ENCODE measurements around the gene SIRT3.

SIRT3 gene

GRCh38 chr11:200224-201003 is 35.7 kb downstream of the SIRT3 start:
- no peaks in the 10 kb centered on the region for H3K27me3 ChIP-seq (ENCODE audit: insufficient read depth, poor library complexity, severe bottlenecking)
- H3K27ac ChIP-seq (replicated peaks) = no peak overlapping the region
- TF ChIP-seq GABPA (IDR thresholded peaks at IDR 0.05; ENCODE audit: low read depth) (no peak), SPI1 (IDR thresholded peaks at IDR 0.05; ENCODE audit: borderline replicate concordance, low read depth) (no peak), POLR2AphosphoS5 (IDR thresholded peaks at IDR 0.05; ENCODE audit: low read depth) (no peak), CTCF (IDR thresholded peaks at IDR 0.05; ENCODE audit: insufficient read depth, low read length) (no peak), REST (IDR thresholded peaks at IDR 0.05; ENCODE audit: insufficient replicate concordance, low read depth) (no peak)
- no peak for DNase-seq (ENCODE audit: low read depth in 1 of 2, low spot score in 1 of 2)
- H3K4me3 ChIP-seq (replicated peaks; ENCODE audit: insufficient read depth, low read length) = no peak overlapping the region

- Histone ChIP-seq H3K27me3 (ENCODE audit: insufficient read depth, poor library complexity, severe bottlenecking) (no peaks in the 10 kb centered on the region), H3K27ac (replicated peaks) (no peak overlapping the region), H3K4me3 (replicated peaks; ENCODE audit: insufficient read depth, low read length) (no peak overlapping the region)
- no peak for DNase-seq (ENCODE audit: low read depth in 1 of 2, low spot score in 1 of 2)
- TF ChIP-seq CTCF (IDR thresholded peaks at IDR 0.05; ENCODE audit: insufficient read depth, low read length) = no peak
- no peak for TF ChIP-seq GABPA (IDR thresholded peaks at IDR 0.05; ENCODE audit: low read depth)
Observed at GRCh38 chr11:199782-200181, 36.4 kb downstream of the SIRT3 start.

GRCh38 chr11:199004-199581 is 37.0 kb downstream of the SIRT3 start:
- Histone ChIP-seq H3K27me3 (ENCODE audit: insufficient read depth, poor library complexity, severe bottlenecking) (no peaks in the 10 kb centered on the region), H3K4me3 (replicated peaks; ENCODE audit: insufficient read depth, low read length) (no peak overlapping the region), H3K27ac (replicated peaks) (no peak overlapping the region)
- TF ChIP-seq CTCF (IDR thresholded peaks at IDR 0.05; ENCODE audit: insufficient read depth, low read length) (no peak), SPI1 (IDR thresholded peaks at IDR 0.05; ENCODE audit: borderline replicate concordance, low read depth) (no peak), REST (IDR thresholded peaks at IDR 0.05; ENCODE audit: insufficient replicate concordance, low read depth) (no peak), GABPA (IDR thresholded peaks at IDR 0.05; ENCODE audit: low read depth) (no peak), POLR2AphosphoS5 (IDR thresholded peaks at IDR 0.05; ENCODE audit: low read depth) (no peak)
- DNase-seq (ENCODE audit: low read depth in 1 of 2, low spot score in 1 of 2) = peak in 1 of 2 experiments; percentile 0

Measured in HL-60 (cell line).